Left lobe of liver (tissue), 2 donors: ENCODE results near the gene FAM120B. TPM values are rescaled to one million over a fixed set of nuclear protein-coding genes. Genes with fewer than 3 reads are reported as not detected.
"Not testable (repeated sequence)": the region's sequence is repeated elsewhere in the genome, so short reads cannot be mapped to it uniquely, and the experiment has no call there.

Experiments
- ATAC-seq: fragments of 200-7000 bp; cut with Tn5 transposase; one replicate; pipeline ENCODE4 v1.9.1; 2020; ENCODE audit warnings: mild to moderate bottlenecking, moderate library complexity
- DNase-seq: peaks from one replicate; pipeline ENCODE4 v3.0.0-alpha.2; 2020; ENCODE audit warnings: low spot score
- total RNA-seq: library from RNA; stranded (reverse); gene quantifications from one replicate; pipeline ENCODE4 v1.2.1, GENCODE V29; 2021
- donor health status: DM: no; HTN: no; CAD: no; lungs with moderate emphysema.
- donor health status: DM: no; HTN: yes; CAD: no.

The FAM120B gene
- total RNA-seq, 1 donor from 2014 or later, result 11.6 TPM

- not testable (repeated sequence) for ATAC-seq
Observed at GRCh38 chr6:170355190-170355589, 48.6 kb downstream of the FAM120B start.

GRCh38 chr6:170355661-170356060, 49.1 kb downstream of the FAM120B start:
- ATAC-seq (no peak), DNase-seq (no peak)

More at GRCh38 chr6:170355190-170355589, 48.6 kb downstream of the FAM120B start:
- DNase-seq, result not testable (repeated sequence)

GRCh38 chr6:170357812-170358211, 51.3 kb downstream of the FAM120B start:
- ATAC-seq, result no peak
- DNase-seq, result no peak

GRCh38 chr6:170358496-170358895, 51.9 kb downstream of the FAM120B start:
- DNase-seq (no peak), ATAC-seq (no peak)

GRCh38 chr6:170360476-170360875, 53.9 kb downstream of the FAM120B start:
- no peak for DNase-seq
- no peak for ATAC-seq

DNA sequence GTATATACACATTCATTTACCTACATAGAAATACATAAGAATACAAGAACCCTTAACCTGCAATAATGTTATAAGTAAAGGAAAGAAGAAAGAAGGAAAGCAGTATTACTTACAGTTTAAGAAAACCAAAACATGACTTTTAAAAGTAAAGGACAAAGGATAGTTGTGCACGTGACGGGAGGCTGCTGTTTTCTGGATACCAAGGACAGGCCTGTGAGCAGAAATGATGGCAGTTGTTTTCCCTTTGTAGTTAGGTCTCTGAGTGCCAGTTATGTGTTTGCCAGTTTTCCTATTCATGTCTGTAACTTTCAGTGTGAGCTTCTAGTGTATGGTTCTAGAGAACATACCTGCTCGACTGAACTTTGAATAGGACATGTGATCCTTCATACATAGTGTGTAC, 54.8 kb downstream of the FAM120B start:
- DNase-seq, result no peak
- ATAC-seq, result no peak

GRCh38 chr6:170362121-170362520, 55.6 kb downstream of the FAM120B start:
- no peak for ATAC-seq

DNA sequence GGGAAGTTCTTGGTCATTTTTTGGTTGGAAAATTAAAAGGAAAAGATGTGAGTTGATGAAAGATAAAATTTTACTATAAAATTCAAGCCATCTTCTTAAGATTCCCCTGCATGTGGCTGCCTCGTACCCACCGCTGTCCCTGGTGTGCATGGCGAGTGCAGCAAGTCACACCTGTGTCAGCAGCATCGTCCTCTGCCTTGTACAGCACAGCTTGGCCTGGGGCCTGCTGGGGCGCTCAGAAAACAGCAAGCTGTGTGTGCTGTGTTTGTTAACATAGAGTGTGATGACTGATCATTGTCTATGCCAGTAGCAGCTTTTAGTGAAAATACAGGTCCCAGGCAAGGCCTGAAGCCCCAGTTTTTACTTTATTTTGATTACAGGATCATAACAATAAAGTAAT, 56.7 kb downstream of the FAM120B start:
- no peak for DNase-seq
- no peak for ATAC-seq

More at GRCh38 chr6:170362121-170362520, 55.6 kb downstream of the FAM120B start:
- DNase-seq, result no peak

GRCh38 chr6:170365121-170365520, 58.6 kb downstream of the FAM120B start:
- ATAC-seq, result no peak
- no peak for DNase-seq

GRCh38 chr6:170365593-170365992, 59.0 kb downstream of the FAM120B start:
- ATAC-seq, result no peak
- no peak for DNase-seq

DNA sequence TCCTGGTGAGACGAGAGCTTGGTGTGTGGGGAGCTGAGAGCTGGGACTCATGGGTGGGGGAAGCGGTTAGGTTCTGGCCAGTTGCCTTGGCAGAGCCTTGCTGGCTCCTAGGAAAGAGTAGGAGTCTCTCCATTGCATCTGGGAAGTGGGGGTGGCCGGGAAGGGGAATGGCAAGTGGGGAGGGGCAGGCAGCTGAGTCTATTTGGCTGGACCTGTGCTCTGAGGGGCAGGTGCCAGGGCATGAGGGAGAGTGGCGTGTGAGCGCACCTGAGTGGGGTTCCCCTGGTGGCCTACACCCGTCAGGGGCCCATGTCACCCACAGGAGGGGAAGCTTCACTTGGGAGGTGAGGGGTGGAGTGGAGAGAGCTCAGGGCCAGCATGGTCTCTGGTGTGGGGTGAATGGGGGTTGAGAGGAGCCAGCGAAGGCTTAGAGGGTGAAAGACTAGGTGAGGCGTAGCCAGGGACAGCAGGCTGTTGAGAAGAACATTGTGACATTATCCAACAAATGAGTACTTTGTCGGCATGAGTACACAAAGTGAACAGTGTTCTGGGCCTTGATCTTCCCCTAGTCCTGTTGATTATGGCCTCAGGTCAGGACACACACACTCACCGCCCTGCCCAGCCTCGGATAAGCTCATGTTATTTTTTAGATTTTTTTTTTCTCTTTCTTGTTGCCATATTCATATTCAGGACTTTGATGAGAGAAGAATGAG, 59.8 kb downstream of the FAM120B start:
- no peak for DNase-seq
- ATAC-seq, result peak; percentile 54

GRCh38 chr6:170367241-170367640, 60.7 kb downstream of the FAM120B start:
- no peak for DNase-seq

DNA sequence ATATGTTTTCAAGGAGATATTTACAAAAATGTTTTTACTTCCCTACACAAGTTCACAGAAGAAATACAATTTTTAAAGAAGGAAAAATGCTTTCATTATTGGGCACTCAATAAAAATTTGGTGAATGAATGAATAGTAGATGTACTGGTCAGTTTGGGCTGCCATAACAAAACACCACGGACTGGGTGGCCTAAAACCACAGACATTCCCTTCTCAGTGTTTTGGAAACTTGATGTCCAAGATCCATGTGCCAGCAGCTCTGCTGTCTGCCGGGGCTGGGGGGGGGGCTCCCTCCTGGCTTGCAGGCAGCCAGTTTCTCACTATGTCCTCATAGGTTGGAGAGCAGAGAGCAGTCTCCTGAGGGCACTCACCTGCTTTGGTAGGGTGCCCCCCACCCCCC, 62.0 kb downstream of the FAM120B start:
- DNase-seq, result no peak
- no peak for ATAC-seq

More at GRCh38 chr6:170367241-170367640, 60.7 kb downstream of the FAM120B start:
- no peak for ATAC-seq

GRCh38 chr6:170369403-170369802, 62.8 kb downstream of the FAM120B start:
- DNase-seq (no peak), ATAC-seq (peak; percentile 87)

DNA sequence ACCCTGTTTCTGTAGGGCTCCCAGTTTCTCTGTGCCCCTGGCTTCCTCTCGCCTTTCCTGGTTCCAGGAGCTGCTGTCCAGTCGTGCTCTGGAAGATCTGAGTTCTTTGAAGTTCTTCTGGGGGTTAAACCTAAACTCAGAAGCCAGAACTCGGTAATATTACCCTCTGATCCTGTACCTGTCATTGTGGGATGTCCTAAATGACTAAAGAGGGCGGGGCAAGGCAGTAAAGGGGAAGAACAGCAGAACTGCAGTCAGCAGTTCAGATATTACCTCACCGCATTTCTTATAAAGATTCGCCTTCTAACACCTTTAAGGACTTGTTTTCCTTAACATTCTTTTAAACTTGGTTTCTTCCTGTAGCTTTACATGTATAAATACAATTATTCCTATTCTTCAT, 63.9 kb downstream of the FAM120B start:
- ATAC-seq (no peak), DNase-seq (no peak)

DNA sequence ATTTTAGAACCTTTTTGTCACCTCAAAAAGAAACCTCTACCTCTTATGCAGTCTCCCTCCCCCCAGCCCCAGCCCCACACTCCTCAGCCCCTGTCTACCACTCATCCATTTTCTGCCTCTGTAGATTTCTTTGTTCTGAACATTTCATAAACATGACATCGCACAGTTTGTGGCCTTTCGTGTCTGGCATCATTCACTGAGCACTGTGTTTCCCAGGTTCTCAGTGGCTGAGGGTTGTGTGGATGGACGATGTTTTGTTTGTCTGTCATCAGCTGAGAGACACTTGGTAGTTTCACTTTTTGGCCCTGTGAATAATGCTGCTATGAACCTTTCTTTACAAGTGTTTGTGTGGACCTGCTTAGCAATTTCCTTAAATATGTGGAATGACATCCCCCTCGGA, 64.5 kb downstream of the FAM120B start:
- DNase-seq (no peak), ATAC-seq (no peak)

DNA sequence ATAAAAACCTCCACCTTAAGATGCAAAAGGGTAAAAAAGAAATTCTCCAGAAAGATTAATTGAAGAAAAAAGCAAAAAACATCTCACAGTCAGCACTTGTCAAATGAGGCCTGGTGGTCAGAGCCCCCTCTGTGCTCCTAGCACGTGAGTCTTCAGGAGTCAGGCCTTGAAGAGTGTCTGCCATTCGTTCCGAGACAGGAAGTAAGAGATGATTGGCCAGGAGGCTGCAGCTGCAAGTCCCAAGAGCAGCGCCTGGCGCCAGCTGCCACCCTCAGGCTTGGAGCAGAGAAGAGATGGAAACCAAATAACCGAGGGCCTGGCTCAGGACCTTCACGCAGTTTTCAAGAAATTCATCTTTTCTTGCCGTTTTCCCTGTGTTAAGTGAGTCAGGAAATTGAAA, 65.0 kb downstream of the FAM120B start:
- ATAC-seq, result no peak
- no peak for DNase-seq

DNA sequence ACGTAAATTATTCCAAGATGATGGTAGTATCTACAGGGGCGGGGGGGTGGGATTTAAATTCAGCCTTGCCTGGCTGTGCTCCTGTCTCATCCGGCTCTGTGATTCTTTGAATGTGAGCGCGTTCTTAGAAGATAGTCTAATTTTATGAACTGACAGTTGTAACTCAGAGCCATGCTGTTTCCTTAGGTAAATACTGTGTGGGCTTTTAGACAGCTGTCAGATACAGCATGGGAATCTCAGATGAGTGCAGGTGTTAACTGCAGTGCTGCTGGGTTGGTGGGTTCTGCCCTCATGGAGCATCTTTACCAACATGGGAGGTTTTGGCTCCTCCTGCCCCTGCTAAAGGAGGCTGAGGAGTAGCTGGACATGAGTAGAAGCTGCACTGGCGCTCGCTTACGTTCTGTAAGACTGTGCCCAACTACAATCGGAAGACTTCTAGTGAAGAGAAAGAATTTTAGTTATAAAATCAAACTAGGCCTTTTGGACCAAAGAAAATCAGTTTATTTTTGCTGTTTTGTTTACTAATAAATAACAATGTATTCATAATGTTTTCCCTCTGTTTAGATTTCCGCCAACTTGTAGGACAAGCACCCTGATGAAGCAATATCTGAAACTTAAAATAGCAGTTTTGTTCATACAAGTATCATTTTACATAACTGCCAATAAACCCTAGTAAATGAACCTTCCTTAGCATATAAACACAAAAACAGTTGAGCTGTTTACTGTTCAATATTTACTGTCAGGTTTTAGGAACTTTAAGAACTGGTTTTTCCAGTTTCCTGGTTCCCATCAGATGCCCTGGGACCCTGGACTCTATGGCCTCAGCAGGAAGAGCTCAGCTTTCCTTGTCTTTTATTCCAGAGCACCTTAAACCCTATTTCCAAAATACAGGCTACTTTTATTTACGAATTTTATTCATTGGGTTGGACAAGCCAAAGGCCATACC, 66.1 kb downstream of the FAM120B start:
- DNase-seq, result no peak
- ATAC-seq, result no peak

DNA sequence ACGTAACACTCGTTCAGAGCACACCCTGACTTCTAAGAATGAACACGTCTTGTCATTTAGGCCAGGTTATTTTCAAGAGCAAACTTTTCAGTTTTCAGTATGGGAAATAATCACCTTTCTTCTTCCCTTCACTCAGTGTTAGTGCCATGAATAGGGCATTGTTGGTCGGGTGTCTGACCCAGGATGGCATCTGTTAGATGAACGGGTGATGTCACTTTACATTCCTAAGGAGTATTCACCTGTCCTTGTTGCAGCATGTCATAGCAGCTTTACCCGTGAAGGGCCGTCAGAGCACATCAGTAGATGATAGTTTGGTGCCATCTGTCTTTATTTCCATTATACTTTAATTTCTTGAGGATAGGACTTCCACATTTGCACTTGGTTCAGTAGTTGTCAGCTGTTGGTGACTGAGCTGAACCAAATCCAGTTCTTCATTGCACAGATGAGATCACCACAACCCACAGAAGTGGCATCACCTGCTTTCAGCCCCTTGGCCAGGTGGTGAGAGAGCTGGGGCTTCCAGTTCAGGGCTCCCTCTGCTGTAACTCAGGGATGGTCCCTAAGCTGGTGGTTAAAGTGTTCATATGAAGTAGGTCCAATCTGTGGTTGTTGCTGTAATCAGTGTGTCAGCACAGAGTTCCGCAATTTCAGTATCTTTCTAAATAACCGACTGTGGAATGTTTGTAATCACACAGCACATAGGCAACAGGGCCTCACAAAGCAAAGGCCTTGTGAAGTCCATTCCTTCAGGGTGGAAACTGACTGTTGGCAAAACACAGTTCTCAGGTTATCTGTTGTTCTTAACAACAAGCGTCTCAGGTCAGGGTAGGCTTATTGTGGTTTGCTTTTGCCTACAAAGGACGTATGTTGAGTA, 68.2 kb downstream of the FAM120B start:
- no peak for DNase-seq
- no peak for ATAC-seq

- ATAC-seq (no peak), DNase-seq (no peak)
Observed at GRCh38 chr6:170375661-170376060, 69.1 kb downstream of the FAM120B start.
